GM21367 (cell line): ENCODE measurements around the gene HHAT.
"Not testable (repeated sequence)": the region's sequence is repeated elsewhere in the genome, so short reads cannot be mapped to it uniquely, and the experiment has no call there.

ENCODE experiments used
- ATAC-seq: cut with Tn5 transposase; IDR thresholded peaks from one replicate; pipeline ENCODE4 v1.9.1; 2021; ENCODE audit not compliant: unreplicated experiment

HHAT gene

DNA sequence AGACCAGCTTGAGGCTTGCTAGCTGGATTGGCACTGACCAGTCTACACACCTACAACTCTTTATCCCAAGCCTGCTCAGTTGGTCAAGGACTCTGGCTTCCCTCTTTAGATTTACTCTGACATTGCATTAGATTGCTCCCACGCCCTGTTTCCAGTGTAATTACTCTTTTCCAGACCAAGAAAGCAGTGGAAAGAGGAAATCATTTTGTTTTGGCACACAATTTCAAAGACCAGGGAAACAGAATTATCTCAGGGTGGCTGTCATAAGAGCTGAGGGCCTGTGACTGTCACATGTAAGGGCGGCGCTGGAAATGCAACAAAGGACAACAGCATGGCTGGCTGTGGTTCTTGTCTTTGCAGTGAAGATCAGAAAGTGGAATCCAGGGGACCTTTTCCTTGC lies 302.7 kb downstream of the HHAT start:
- ATAC-seq: no peak

DNA sequence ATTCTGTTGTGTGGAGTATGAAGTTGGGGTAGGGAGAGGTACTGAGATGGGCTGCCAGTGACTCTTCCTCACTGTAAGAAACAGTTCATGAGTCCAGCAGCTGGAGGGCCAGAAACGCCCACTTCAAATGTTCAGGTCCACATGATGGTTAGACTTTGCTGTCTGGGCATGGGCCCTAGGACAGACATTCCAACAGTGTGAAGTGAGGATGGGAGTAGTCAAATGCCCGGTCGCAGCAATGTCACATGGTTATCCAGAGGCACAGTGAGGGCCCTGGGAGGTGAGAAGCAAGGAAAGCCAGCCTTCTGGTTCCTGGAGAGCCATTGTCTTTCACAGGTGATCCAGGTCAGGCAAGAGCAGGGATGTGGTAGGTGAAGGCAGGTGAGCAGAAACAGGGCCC lies 304.4 kb downstream of the HHAT start:
- ATAC-seq: no peak

DNA sequence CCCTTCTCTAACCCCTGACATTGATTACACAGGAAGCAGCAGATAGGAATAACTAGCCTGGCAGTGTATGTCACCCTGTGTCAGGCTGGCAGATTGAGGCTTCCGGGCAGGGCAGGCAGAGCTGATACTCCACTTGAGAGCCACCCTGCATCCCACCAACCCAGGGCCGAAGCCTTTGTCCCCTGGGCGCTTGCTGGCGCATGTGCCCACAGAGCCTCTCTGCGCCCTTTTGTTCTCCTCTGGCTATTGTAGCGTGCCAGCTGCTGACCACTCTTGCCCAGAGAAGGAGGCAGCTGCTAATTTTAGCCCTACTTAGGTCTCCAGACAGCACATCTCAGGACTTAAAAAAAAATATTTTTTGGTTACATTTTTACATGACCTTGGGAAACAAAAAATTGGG lies 304.9 kb downstream of the HHAT start:
- ATAC-seq: no peak

DNA sequence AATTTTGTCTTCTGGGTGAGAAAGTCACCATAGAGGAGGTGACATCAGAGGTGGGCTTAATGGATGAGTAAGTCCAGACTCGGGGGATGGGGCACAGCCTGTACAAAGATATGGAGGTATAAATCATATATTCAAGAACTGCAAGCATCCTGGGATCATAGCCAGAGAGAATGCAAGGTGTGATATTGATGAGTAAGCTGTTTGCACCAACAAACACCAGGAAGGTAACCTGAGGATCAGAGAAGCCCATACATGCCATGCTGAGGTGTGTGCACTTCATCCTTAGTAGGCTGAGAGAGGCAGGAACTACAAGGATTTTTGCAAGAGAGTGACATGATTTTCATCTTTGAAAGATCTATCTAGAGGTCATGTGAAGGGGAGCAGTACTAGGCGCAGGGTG lies 306.4 kb downstream of the HHAT start:
- no peak for ATAC-seq

DNA sequence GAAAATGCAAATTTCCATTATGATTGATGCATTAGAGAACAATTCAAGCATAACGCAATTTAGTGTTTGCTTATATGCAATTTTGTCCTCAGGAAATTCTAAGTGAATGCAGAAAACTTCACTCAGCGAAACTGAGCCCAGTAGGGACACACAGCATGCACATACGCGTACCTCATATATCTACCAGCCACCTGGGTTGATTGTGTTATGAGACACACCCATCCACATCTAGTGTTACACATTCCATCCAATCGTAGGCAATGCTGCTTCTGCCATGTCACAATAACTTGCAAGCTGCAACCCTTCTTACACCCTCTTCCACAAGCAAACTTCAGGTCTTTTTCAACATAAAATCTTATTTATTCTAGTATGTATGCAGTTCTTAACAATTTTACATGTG lies 312.9 kb downstream of the HHAT start:
- ATAC-seq: no peak

DNA sequence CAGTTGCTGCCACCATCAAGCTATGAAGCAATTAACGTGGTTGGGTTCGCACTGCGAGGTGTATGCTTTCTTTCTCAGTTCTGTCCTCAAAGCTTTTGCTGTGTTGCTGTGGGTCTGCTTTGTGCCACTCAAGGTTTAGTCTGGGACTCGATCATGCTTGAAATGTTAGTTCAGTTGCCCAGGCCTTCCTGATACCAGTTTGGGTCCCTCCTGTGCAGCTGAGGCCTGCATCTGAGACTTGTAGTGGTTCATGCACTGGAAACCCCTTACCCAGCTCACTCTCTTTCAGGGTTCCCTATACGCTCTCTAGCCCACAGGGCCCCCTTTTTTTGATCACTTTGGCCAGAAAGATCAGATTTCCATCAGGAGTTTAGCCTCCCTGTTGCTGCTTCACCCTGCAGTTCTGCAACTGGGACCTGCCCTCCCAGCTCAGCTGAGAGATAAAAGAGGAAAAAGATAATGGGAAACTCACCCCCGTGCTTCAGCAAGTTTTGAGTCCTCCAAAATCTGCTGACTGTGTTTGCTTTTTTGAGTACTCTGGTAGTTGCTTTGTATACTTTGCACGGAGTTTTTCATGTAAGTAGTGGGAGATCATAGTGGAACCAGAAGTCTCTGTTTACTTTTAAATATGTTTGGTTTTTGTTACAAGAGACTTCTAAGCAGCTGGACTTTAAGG lies 317.0 kb downstream of the HHAT start:
- no peak for ATAC-seq

DNA sequence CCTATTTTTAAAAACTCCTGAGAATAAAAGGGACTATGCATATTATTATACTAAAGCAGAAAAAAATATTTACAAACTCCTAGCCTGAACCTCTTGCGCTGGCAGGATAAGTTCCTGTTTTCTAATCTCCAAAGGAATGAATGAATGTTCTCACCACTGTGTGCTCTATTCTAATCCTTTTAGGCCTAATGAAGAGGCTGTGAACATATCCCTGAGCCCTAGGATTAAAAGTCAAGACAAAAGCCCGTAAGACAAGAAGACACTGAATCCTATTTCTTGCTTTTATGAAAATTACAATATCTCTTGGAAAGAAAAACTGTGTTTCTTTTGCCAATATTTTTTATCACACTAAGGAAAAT lies 317.5 kb downstream of the HHAT start:
- no peak for ATAC-seq

DNA sequence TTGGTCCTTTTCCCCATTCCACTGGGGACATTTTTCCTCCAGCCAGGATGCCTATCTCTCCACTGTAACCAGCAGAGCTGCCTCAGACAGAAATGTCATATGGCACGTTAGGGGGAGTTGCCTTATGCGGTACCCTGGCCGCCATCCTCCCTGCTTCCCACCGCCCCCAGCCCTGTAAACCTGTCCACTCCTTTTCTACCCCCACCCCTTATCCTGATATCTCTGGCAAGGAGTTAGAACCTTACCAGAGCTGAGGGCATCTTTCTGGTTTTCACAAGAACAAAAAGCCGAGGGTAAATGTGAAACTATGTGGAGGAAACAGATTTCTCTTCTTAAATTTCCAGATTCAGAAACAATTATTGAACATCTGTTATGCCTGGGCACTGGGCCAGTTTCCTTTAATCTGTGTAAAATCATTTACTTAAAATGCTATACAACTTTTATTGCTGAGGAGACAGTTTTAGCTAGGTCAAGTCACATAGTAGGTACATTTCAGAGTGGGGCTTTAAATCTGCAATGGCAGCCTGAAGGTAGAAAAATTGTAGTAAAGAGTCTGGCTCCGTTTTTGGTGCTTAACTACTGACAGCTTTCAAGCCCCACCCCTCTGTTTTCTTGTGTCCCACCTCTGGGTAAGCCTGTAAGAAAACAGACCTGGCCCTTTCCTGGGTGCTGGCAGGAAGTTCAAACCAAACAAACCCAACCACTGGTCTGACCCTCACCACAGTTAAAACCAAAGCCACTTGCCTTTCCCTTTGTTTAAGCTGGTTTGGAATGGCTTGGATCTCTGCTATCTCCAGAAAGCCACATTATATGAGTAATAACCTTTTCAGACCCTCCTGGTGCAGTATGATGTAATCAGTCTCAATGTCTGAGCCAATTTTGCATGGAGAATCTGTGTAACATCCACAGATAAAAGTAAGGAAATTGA lies 319.0 kb downstream of the HHAT start:
- ATAC-seq: no peak

DNA sequence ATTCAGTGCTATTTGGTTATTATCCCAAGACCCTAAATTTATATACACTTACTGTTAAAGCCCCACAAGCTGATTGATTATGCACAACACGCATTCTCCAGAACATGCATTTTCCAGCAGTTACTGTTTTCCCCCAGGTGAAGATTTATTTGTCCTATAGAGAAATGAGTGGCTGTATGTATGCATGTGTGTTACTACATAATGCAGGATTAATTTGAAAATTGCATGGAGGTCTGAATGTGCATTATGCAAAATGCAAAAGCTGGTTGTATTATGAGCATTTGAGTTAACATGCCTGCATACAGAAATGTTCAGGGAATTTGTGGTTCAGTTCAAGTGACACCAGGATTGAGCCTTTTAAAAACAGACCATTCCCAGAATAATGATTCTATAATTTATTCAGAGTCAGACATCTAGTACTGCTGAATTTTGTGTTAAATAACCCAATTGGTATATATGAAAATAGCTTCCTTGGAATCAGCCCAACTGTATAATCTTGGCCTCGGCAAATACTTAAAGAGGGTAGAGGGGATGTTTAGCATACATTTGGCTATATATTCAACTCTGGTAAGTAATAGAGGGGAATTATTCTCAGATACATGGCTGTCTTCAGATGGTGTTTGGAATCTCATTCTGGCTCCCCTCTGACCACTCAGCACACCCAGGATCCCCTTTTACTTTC lies 320.0 kb downstream of the HHAT start:
- ATAC-seq: no peak

DNA sequence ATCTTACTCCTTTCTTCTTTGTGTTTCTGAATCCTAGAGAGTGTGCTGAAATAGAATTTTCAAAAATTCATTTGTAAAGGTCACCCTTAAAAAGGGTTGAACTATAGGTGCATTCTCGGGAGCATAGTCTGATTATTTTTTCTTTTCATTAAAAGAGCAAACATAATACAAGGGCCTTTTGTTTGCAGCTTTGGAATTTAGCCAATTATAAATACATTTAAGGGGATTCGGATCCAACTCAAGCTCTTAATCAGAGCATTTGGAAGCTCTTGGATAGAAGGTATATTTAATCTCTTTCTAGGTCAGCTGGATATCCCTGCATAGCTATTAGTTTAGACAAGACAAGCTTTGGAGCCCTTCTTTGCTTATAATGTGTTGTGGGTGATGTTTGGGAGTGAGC lies 321.7 kb downstream of the HHAT start:
- ATAC-seq: no peak

DNA sequence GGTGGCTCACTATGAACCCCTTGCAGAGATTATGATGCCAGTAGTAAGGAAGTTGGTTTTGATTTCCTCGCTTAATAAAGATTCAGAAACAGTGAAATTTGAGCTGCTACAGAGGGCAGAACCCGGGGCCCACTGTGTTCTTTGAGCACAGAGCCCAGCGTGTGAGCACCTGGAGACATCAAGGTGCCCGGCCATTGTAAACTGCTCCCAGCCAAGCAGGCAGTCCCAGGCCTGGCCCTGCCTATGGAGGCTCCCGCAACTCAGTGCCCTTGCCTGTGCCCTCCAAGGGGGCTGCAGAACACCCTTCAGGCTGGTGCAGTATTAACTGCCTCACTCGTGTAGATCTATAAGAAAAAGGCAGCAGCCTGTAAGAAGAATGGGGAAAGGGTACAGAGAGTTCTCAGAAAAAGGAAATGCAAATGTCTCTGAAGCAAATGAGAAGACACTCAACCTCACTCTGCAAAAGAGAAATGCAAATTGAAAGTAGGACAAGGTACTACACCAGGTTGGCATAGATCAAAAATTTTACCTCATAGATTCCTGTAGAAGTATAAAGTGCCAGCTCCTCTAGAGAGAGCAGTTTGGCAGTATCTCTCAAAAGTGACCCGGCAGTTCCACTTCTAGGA lies 323.7 kb downstream of the HHAT start:
- no peak for ATAC-seq

DNA sequence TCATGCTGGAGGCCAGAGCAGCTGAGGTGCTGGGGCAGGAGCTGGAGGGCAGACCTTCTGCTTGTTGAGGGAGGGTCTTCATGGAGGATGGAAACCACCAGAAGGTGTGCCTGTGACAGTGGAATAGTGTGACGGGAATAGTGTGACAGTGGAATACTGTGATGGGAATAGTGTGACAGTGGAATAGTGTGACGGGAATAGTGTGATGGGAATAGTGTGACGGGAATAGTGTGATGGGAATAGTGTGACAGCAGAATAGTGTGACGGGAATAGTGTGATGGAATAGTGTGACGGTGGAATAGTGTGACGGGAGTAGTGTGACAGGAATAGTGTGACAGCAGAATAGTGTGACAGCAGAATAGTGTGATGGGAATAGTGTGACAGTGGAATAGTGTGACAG lies 325.1 kb downstream of the HHAT start:
- no peak for ATAC-seq

DNA sequence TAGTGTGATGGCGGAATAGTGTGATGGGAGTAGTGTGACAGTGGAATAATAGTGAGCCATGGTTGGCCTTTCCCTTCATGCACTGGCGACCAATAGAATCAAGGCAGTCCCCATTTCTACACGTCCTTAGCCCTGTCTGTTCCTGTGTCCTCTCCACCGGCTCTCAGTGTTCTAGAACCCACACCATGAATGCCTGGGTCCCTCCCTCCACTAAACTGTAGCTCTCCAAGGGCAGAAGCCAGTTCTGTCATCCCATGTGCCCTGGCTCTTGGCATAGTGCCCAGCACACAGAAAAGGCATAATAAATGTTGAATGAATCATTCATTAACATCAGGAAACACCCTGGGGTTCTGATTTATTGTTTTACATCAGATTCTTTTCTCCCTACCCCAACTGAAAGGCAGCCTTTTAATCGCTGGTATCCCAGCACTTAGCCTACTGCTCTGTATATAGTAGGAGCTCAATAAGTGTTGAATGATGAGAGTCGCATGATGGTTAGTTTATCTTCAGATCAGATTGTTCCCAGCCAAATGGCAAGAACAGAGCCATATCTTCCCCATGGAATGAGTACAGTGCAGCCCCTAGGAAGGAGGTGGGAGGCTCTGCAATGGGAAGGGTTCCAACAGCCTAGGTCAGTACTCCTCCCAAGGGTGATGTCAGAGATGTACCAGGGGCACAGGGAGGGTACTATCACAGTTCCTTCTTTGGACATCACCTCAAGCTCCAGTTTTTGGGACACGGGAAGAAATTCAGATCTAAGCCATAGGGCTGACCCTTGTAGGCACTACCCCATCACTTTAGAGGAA lies 325.7 kb downstream of the HHAT start:
- no peak for ATAC-seq

DNA sequence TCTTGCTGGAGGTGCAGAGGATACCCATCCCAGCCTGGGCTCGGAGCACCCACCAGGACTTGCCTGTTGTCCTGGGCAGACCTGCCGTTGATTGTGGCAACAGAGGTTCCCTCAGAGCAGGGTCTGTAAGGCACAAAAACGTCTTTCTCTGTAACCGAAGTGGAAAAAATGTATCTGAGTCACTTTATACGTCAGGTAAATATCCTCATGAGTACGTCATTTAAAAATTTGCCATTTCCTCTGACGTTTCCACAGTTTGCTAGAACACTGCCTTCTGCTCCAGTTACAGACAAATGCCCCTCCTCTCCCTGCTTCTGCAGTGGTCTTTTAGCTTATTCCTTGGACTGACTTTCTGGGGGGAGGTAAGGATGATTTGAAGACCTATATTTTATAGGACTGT lies 326.8 kb downstream of the HHAT start:
- ATAC-seq: no peak

DNA sequence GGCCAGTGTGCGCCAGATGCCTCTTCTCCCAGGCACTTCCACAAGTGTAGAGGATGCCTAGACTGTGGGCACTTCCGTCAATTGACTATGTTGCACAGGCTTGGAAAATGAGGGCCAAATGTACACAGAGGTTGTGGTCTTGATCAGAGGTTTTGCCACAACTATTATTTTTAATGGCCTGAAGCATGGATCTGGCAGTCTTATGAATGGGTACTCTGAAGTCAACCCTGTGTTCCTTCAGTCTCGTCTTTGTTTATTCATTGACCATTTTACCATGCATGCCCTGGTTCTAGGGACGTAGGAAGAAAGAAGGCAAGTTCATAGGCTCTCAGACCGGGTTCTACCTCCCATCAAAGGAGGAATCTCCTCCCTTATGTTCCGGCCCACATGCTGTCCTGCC lies 329.1 kb downstream of the HHAT start:
- no peak for ATAC-seq

DNA sequence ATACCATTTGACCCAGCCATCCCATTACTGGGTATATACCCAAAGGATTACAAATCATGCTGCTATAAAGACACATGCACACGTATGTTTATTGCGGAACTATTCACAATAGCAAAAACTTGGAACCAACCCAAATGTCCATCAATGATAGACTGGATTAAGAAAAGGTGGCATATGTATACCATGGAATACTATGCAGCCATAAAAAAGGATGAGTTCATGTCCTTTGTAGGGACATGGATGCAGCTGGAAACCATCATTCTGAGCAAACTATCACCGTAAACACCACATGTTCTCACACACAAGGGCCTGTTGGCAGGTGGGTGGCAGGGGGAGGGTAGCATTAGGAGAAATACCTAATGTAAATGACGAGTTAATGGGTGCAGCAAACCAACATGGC lies 332.8 kb downstream of the HHAT start:
- not testable (repeated sequence) for ATAC-seq

DNA sequence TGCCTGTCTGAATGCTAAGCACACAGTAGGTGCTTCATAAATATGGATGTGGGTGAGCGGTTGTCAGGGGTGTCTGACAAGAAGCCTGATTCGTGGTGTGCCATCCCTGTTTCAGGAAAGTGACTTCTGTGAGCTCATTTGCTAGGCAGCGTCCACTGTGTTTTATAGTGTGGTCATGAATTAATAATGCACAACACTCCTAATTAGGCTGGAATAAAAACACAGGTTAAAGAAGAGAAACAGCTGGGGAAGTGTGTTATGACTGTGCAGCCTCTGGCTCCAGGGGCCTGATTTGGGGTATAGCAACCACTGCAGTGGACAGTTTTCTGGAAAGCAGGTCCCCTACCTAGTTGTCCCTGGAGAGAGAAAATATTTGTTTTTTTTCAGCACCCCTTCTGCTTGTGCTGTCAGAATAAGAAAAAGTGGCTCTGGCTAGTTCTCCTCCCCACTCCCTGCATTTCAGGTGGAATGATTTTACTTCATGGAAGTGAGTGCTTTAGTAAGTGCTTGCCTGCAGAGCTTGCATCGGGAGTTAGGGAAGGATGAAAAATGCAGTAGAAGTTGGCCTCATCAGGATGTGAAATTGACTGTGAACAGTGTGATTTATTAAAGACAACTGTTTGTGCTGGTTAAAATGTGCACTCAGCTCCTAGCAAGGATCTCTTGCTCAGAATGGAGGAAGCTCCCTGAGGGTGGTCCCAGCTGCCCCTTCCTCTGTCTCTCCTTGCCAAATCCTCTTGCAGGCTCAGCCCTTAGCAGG lies 333.8 kb downstream of the HHAT start:
- no peak for ATAC-seq

DNA sequence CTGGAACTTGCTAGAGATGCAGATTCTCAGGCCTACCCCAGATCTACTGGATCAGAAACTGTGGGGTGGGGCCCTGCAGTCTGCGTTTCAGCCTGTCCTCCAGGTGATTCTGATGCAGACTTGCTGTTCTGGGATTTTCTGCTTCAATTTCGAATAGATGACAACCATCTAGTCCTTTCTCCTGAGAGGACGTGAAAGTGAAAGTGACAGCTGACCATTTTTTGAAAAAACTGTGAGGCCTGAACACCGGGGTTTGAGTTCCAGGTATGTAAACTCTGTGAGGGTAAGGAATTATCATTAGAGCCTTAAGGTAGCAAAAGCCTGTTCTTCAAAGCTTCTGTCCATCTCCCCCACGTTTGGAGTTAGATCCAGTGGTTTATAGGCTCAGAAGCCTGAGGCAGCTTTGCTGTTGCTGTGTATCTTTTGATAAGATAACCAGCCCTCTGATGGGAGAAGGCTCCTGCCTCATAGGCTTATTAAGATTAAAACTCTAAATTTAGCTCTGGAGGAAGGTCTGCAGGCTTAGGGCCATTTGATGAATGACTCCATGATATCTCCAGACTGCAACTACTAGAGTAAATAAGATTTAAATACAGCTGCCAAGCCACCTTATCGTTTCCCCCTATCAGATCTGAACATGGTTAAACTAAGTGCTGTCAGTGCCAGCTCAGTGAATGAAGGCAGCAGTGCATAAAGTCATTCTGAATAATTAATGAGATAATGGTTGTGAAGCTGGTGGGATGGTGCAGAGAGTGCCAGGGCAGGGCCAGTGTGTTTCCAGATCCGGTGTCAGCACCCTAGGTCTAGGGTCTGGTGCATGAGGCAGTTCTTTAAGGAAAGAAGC lies 335.2 kb downstream of the HHAT start:
- ATAC-seq: no peak

DNA sequence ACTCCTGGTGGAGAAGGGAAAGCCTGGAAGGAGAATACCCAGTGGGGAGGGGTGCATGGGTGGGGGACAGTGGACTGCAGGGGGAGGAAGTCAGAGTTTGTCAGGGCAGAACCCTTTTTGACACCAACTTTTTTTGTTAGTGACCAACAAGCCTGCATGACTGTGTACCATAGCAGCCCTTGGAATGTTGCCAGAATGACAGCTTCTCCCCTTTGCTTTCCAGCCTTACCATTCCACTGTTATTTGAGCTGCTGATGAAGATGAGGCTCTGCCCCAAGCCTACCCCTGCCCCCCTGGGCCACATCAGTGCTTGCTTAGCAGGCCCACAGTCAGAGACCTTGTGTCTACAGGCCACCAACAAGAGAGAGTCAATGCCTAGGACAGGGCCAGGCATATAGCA lies 341.2 kb downstream of the HHAT start:
- no peak for ATAC-seq
